K562 (cell line): Measurements from ENCODE around the gene FRYL. TPM values are rescaled to one million over a fixed set of nuclear protein-coding genes. Genes with fewer than 3 reads are reported as not detected.

Experiments used
- FIP1L1 ChIP-seq: fragments of 200-400 bp; formaldehyde crosslinking; IDR thresholded peaks from 2 replicates; pipeline ENCODE4 v1.6.1; 2018; ENCODE audit warnings: mild to moderate bottlenecking, low read depth, low read length; ENCODE audit not compliant: poor library complexity, severe bottlenecking
- MCM5 ChIP-seq: fragments of 450-650 bp; IDR thresholded peaks from 2 replicates; pipeline ENCODE4 v1.6.1; 2016; ENCODE audit warnings: low read depth
- MXI1 ChIP-seq: IDR thresholded peaks from 2 replicates; pipeline ENCODE4 v1.6.1; 2011; ENCODE audit warnings: low read depth, mild to moderate bottlenecking, improper control_type of control experiment, low read length
- NFXL1 ChIP-seq: fragments of 450-650 bp; formaldehyde crosslinking; IDR thresholded peaks from 2 replicates; pipeline ENCODE4 v1.4.0; 2021; ENCODE audit warnings: mild to moderate bottlenecking
- RREB1 ChIP-seq: fragments of 250-450 bp; sonication (Bioruptor Pico); IDR thresholded peaks from 2 replicates; pipeline ENCODE4 v1.4.0; 2020
- SAFB2 ChIP-seq: fragments of 200-400 bp; formaldehyde crosslinking; IDR thresholded peaks from 2 replicates; pipeline ENCODE4 v1.6.1; 2018; ENCODE audit warnings: borderline replicate concordance, low read length, low read depth, moderate library complexity; ENCODE audit not compliant: severe bottlenecking
- SLC30A9 ChIP-seq: fragments of 250-450 bp; sonication (Bioruptor Pico); IDR thresholded peaks from 2 replicates; pipeline ENCODE4 v1.8.0; 2022; ENCODE audit warnings: mild to moderate bottlenecking, moderate library complexity
- SMAD3 ChIP-seq: fragments of 450-650 bp; formaldehyde crosslinking; conservative IDR thresholded peaks from 2 replicates; pipeline ENCODE4 v1.4.0; 2020; ENCODE audit warnings: mild to moderate bottlenecking
- TFAP4 ChIP-seq: sonication (generic); formaldehyde crosslinking; IDR thresholded peaks from 2 replicates; pipeline ENCODE4 v1.8.0; 2022; ENCODE audit warnings: missing genetic modification reagents, mild to moderate bottlenecking, moderate library complexity, borderline replicate concordance
- XRCC4 ChIP-seq: IDR thresholded peaks from one replicate; pipeline ENCODE4 v1.6.1; 2011; ENCODE audit not compliant: insufficient read depth, insufficient read length; ENCODE audit errors: extremely low read depth
- ZBTB1 ChIP-seq: sonication (generic); formaldehyde crosslinking; IDR thresholded peaks from 2 replicates; pipeline ENCODE4 v1.8.1; 2023; ENCODE audit warnings: missing genetic modification reagents, low read depth, mild to moderate bottlenecking, borderline replicate concordance
- ZBTB8A ChIP-seq: fragments of 450-650 bp; IDR thresholded peaks from 2 replicates; pipeline ENCODE4 v1.6.1; 2018; ENCODE audit warnings: mild to moderate bottlenecking, moderate library complexity; ENCODE audit not compliant: partially characterized antibody
- ZHX1 ChIP-seq: fragments of 150-350 bp; conservative IDR thresholded peaks from 2 replicates; pipeline ENCODE4 v1.6.1; 2014; ENCODE audit warnings: low read length
- ZNF140 ChIP-seq: fragments of 250-450 bp; sonication (Bioruptor Pico); IDR thresholded peaks from 2 replicates; pipeline ENCODE4 v1.8.0; 2021; ENCODE audit warnings: moderate library complexity, mild to moderate bottlenecking, inconsistent platforms
- ZNF3 ChIP-seq: fragments of 250-450 bp; sonication (Bioruptor Pico); IDR thresholded peaks from 2 replicates; pipeline ENCODE4 v1.5.0; 2021; ENCODE audit warnings: mild to moderate bottlenecking, moderate library complexity
- ZNF785 ChIP-seq: fragments of 250-450 bp; sonication (Bioruptor Pico); IDR thresholded peaks from 2 replicates; pipeline ENCODE4 v1.4.0; 2020; ENCODE audit warnings: mild to moderate bottlenecking
- polyA plus RNA-seq, 8 experiments: library from polyadenylated mRNA; depleted of rRNA in 4 of 8; stranded (reverse) in 5 of 8; unstranded in 3 of 8; fragments of >200 nt; fragmentation: Nextera tagmentation in 2 of 8; fragmentation: Illumina TruSeq in 1 of 8; extraction: Ambion mirVana in 2 of 8; extraction: Trizol in 1 of 8; gene quantifications; 2 replicates each; pipeline versions ENCODE4 v1.2.1 to v1.2.3, GENCODE V29; 2011 to 2014; ENCODE audit warnings: inconsistent platforms in 1 of 8, missing spikeins in 1 of 8
- total RNA-seq, 7 experiments: library from RNA; depleted of rRNA in 6 of 7; stranded (reverse); fragments of >200 nt in 6 of 7; fragmentation: Illumina TruSeq in 2 of 7; extraction: Trizol in 2 of 7; gene quantifications; 2 replicates each; pipeline versions ENCODE4 v1.2.1 to v1.2.3, GENCODE V29; 2011 to 2021; ENCODE audit warnings: low replicate concordance in 1 of 7

FRYL gene
- total and polyA plus RNA-seq, 9 of the 15 experiments (the other 6 are each of a cell fraction or from before 2014, with no cell fraction given), result 7.2 to 34.9 (median 15.9) TPM

- TF ChIP-seq RREB1 (no peak), ZHX1 (no peak), XRCC4 (no peak), SAFB2 (no peak), TFAP4 (CRISPR knock-in tag) (no peak), NFXL1 (CRISPR knock-in tag) (no peak), ZNF785 (CRISPR knock-in tag) (no peak), SMAD3 (CRISPR knock-in tag) (0 out of 2 replicates have a peak, but pooled peaks have one; percentile 31), ZBTB8A (no peak), ZNF140 (CRISPR knock-in tag) (no peak), MXI1 (no peak), SLC30A9 (no peak), FIP1L1 (no peak), MCM5 (no peak), ZNF3 (CRISPR knock-in tag) (no peak), ZBTB1 (CRISPR knock-in tag) (no peak)
Measured at GRCh38 chr4:48683784-48684666, 96.1 kb downstream of the FRYL start (continued).
